WTC11 (cell line): ENCODE results near the gene SAC3D1. TPM values are rescaled to one million over a fixed set of nuclear protein-coding genes. Genes with fewer than 3 reads are reported as not detected.
A peak's percentile ranks its signal among the peaks of the same experiment; 100 is the strongest.

Experiments used
- ATAC-seq: fragments of 200-7000 bp; cut with Tn5 transposase; 2 replicates; pipeline ENCODE4 v1.10.0; 2021; ENCODE audit warnings: mild to moderate bottlenecking, moderate library complexity
- CTCF ChIA-PET: fragments of 300-600 bp; sonication (Branson Sonifier 250); formaldehyde crosslinking; loops from one replicate; lab custom pipeline; 2021; ENCODE audit warnings: antibody characterized with exemption; lab: Charles Lee
- POLR2A ChIA-PET: fragments of 350-600 bp; sonication (Branson Sonifier 250); formaldehyde crosslinking; loops from one replicate; lab custom pipeline; 2021; ENCODE audit warnings: antibody characterized with exemption; lab: Charles Lee
- DNase-seq: peaks from one replicate; pipeline ENCODE4 v3.0.0; 2021; ENCODE audit warnings: low spot score
- H3K27ac Mint-ChIP-seq: 2 replicates; pipeline ENCODE4 v1.8.0; 2021; ENCODE audit warnings: mixed read lengths
- H3K27me3 Mint-ChIP-seq: 2 replicates; pipeline ENCODE4 v1.8.0; 2021; ENCODE audit warnings: low read depth, mild to moderate bottlenecking, moderate library complexity, mixed read lengths
- H3K36me3 Mint-ChIP-seq: 2 replicates; pipeline ENCODE4 v1.8.0; 2021; ENCODE audit warnings: mixed read lengths
- H3K4me1 Mint-ChIP-seq: 2 replicates; pipeline ENCODE4 v1.8.0; 2022; ENCODE audit warnings: mixed read lengths
- H3K4me3 Mint-ChIP-seq: 2 replicates; pipeline ENCODE4 v1.8.0; 2021; ENCODE audit warnings: mild to moderate bottlenecking, moderate library complexity, mixed read lengths
- H3K9me3 Mint-ChIP-seq: 2 replicates; pipeline ENCODE4 v1.8.0; 2021; ENCODE audit warnings: mixed read lengths
- ATF6 ChIP-seq: sonication (generic); formaldehyde crosslinking; IDR thresholded peaks from 2 replicates; pipeline ENCODE4 v1.8.1; 2023; ENCODE audit warnings: mild to moderate bottlenecking, missing genetic modification reagents
- E2F1 ChIP-seq: sonication (generic); formaldehyde crosslinking; IDR thresholded peaks from 2 replicates; pipeline ENCODE4 v1.8.0; 2022; ENCODE audit warnings: mild to moderate bottlenecking, missing genetic modification reagents
- FOXP4 ChIP-seq: sonication (generic); formaldehyde crosslinking; IDR thresholded peaks from 2 replicates; pipeline ENCODE4 v1.8.0; 2022; ENCODE audit warnings: mild to moderate bottlenecking, missing genetic modification reagents
- HMGXB4 ChIP-seq: sonication (generic); formaldehyde crosslinking; IDR thresholded peaks from 2 replicates; pipeline ENCODE4 v1.8.1; 2023; ENCODE audit warnings: mild to moderate bottlenecking, moderate library complexity, missing genetic modification reagents
- IRF1 ChIP-seq: sonication (generic); formaldehyde crosslinking; IDR thresholded peaks from 2 replicates; pipeline ENCODE4 v1.8.0; 2023; ENCODE audit warnings: missing genetic modification reagents
- MYBL2 ChIP-seq: sonication (generic); formaldehyde crosslinking; IDR thresholded peaks from 2 replicates; pipeline ENCODE4 v1.8.1; 2023; ENCODE audit warnings: mild to moderate bottlenecking, moderate library complexity, missing genetic modification reagents
- OVOL2 ChIP-seq: fragments of 250-450 bp; sonication (Bioruptor Pico); IDR thresholded peaks from 2 replicates; pipeline ENCODE4 v1.9.0; 2021; ENCODE audit warnings: mild to moderate bottlenecking, borderline replicate concordance
- RELA ChIP-seq: sonication (generic); formaldehyde crosslinking; IDR thresholded peaks from 2 replicates; pipeline ENCODE4 v1.8.1; 2022; ENCODE audit warnings: missing genetic modification reagents, mild to moderate bottlenecking, borderline replicate concordance
- TEAD4 ChIP-seq: sonication (generic); formaldehyde crosslinking; IDR thresholded peaks from 2 replicates; pipeline ENCODE4 v1.8.0; 2022; ENCODE audit warnings: mild to moderate bottlenecking, missing genetic modification reagents
- ZNF121 ChIP-seq: sonication (generic); formaldehyde crosslinking; IDR thresholded peaks from 2 replicates; pipeline ENCODE4 v1.8.0; 2023; ENCODE audit warnings: missing genetic modification reagents
- ZNF512 ChIP-seq: sonication (generic); formaldehyde crosslinking; IDR thresholded peaks from 2 replicates; pipeline ENCODE4 v1.8.1; 2022; ENCODE audit warnings: missing genetic modification reagents, borderline replicate concordance
- ZNF532 ChIP-seq: fragments of 250-450 bp; sonication (Bioruptor Pico); IDR thresholded peaks from 2 replicates; pipeline ENCODE4 v1.9.0; 2021; ENCODE audit warnings: mild to moderate bottlenecking, borderline replicate concordance
- total RNA-seq: library from RNA; stranded (reverse); gene quantifications from 3 replicates; pipeline ENCODE4 v1.2.3, GENCODE V29; 2021

The SAC3D1 gene
- total RNA-seq, 1 experiment from 2014 or later = 26.2 TPM

- Mint-ChIP-seq H3K27ac (no peak overlapping the region; the same call in 1 of the 2 replicates), H3K4me3 (peak overlapping the region; percentile 51), H3K36me3 (no peaks in the 10 kb centered on the region), H3K9me3 (no peaks in the 10 kb centered on the region), H3K27me3 (no peaks in the 10 kb centered on the region), H3K4me1 (peaks cover 18% of the 10 kb centered on the region)
- ChIA-PET CTCF (interaction anchor here (0.7 to 4.5 kb wide), 5 partner anchors 15 to 433 kb away, joined by 3 to 39 read pairs (median 28); partner anchors contain the start of genes ARL2 and GPHA2), POLR2A (no interaction called here)
- no peak for TF ChIP-seq E2F1 (CRISPR knock-in tag)
- no peak for TF ChIP-seq ZNF121 (CRISPR knock-in tag)
- no peak for ATAC-seq
- no peak for DNase-seq
Observed at GRCh38 chr11:64998690-64999431, 42.1 kb upstream of the SAC3D1 start.

GRCh38 chr11:64999478-64999877 is 41.5 kb upstream of the SAC3D1 start:
- Mint-ChIP-seq H3K36me3 (no peaks in the 10 kb centered on the region), H3K4me1 (peaks cover 18% of the 10 kb centered on the region), H3K4me3 (no peak overlapping the region), H3K27ac (no peak overlapping the region), H3K27me3 (no peaks in the 10 kb centered on the region), H3K9me3 (no peaks in the 10 kb centered on the region)
- TF ChIP-seq IRF1 (CRISPR knock-in tag) = no peak
- no peak for TF ChIP-seq RELA
- no peak for TF ChIP-seq OVOL2
- no peak for TF ChIP-seq ATF6 (CRISPR knock-in tag)
- no peak for TF ChIP-seq TEAD4
- no peak for TF ChIP-seq HMGXB4 (CRISPR knock-in tag)
- TF ChIP-seq FOXP4 (CRISPR knock-in tag) = no peak
- POLR2A ChIA-PET = no interaction called here
- no peak for DNase-seq
- CTCF ChIA-PET = interaction anchor here (1.9 to 4.5 kb wide), 2 partner anchors 14 to 112 kb away, joined by 13 to 28 read pairs; partner anchors contain the start of gene ARL2
- ATAC-seq = no peak

GRCh38 chr11:65002706-65003105 is 38.3 kb upstream of the SAC3D1 start:
- POLR2A ChIA-PET = no interaction called here
- CTCF ChIA-PET = interaction anchor here (0.6 to 3.6 kb wide), 3 partner anchors 11 to 115 kb away, joined by 3 to 20 read pairs (median 3); partner anchors contain the start of gene ARL2
- H3K27me3 Mint-ChIP-seq = no peaks in the 10 kb centered on the region
- H3K27ac Mint-ChIP-seq = no peak overlapping the region
- DNase-seq (no peak), ATAC-seq (no peak)
- H3K9me3 Mint-ChIP-seq = no peaks in the 10 kb centered on the region
- no peak overlapping the region for H3K4me3 Mint-ChIP-seq
- H3K4me1 Mint-ChIP-seq = peaks cover 6% of the 10 kb centered on the region
- no peaks in the 10 kb centered on the region for H3K36me3 Mint-ChIP-seq
- TF ChIP-seq MYBL2 (CRISPR knock-in tag) (no peak), ZNF532 (CRISPR knock-in tag) (no peak), ATF6 (CRISPR knock-in tag) (no peak), ZNF512 (no peak)
